Smooth muscle cell (in vitro differentiated cells): Measurements from ENCODE around the gene SLC35A5. TPM values are rescaled to one million over a fixed set of nuclear protein-coding genes. Genes with fewer than 3 reads are reported as not detected.
"Not testable (repeated sequence)": the region's sequence is repeated elsewhere in the genome, so short reads cannot be mapped to it uniquely, and the experiment has no call there.

Source experiments
- DNase-seq: peaks from one replicate; lab custom pipeline; 2025; ENCODE audit not compliant: unreplicated experiment; lab: John Stamatoyannopoulos, UW
- H2AFZ ChIP-seq: fragments of 200-600 bp; sonication (generic); 2 replicates; pipeline ENCODE4 v1.6.0; 2016; ENCODE audit warnings: antibody characterized with exemption, low read depth, mild to moderate bottlenecking
- H3F3A ChIP-seq: fragments of 200-600 bp; sonication (generic); 2 replicates; pipeline ENCODE4 v1.6.0; 2017; ENCODE audit warnings: antibody characterized with exemption, low read depth
- H3K27ac ChIP-seq: fragments of 200-600 bp; sonication (generic); 2 replicates; pipeline ENCODE4 v1.5.1; 2016; ENCODE audit warnings: low read depth, mild to moderate bottlenecking
- H3K27me3 ChIP-seq: fragments of 200-600 bp; sonication (generic); 2 replicates; pipeline ENCODE4 v1.6.1; 2016; ENCODE audit warnings: low read depth, mild to moderate bottlenecking
- H3K36me3 ChIP-seq: fragments of 200-600 bp; sonication (generic); 2 replicates; pipeline ENCODE4 v1.5.1; 2016; ENCODE audit warnings: low read depth
- H3K4me1 ChIP-seq: fragments of 200-600 bp; sonication (generic); 2 replicates; pipeline ENCODE4 v1.5.1; 2016; ENCODE audit warnings: low read depth
- H3K4me2 ChIP-seq: fragments of 200-600 bp; sonication (generic); 2 replicates; pipeline ENCODE4 v1.6.0; 2016; ENCODE audit warnings: mild to moderate bottlenecking
- H3K4me3 ChIP-seq: fragments of 200-600 bp; sonication (generic); 2 replicates; pipeline ENCODE4 v1.5.1; 2016; ENCODE audit warnings: mild to moderate bottlenecking
- H3K79me2 ChIP-seq: fragments of 200-600 bp; sonication (generic); 2 replicates; pipeline ENCODE4 v1.6.0; 2016; ENCODE audit warnings: low read depth, mild to moderate bottlenecking
- H3K9ac ChIP-seq: fragments of 200-600 bp; sonication (generic); 2 replicates; pipeline ENCODE4 v1.6.0; 2016; ENCODE audit warnings: low read depth
- H3K9me3 ChIP-seq: fragments of 200-600 bp; sonication (generic); replicated peaks from 2 replicates; pipeline ENCODE4 v1.5.1; 2016; ENCODE audit warnings: low read depth
- H4K20me1 ChIP-seq: fragments of 200-600 bp; sonication (generic); 2 replicates; pipeline ENCODE4 v1.6.0; 2016; ENCODE audit warnings: low read depth
- CTCF ChIP-seq: fragments of 200-600 bp; sonication (generic); IDR thresholded peaks from 2 replicates; pipeline ENCODE4 v1.5.1; 2017; ENCODE audit warnings: borderline replicate concordance, mild to moderate bottlenecking, antibody characterized with exemption; ENCODE audit not compliant: insufficient read depth, poor library complexity, severe bottlenecking
- WGBS: methylation state at CpG from one replicate; pipeline ENCODE4 v1.1.7; 2016; ENCODE audit warnings: low lambda C conversion rate; 5-methylcytosine and 5-hydroxymethylcytosine counted together
- polyA plus RNA-seq: library from polyadenylated mRNA; unstranded; fragments of >200 nt; fragmentation: Nextera tagmentation; extraction: Ambion mirVana; gene quantifications from 2 replicates; pipeline ENCODE4 v1.2.1, GENCODE V29; 2016
- total RNA-seq: library from RNA; depleted of rRNA; stranded (reverse); fragments of >200 nt; gene quantifications from 2 replicates; pipeline ENCODE4 v1.2.3, GENCODE V29; 2014

Gene SLC35A5
- total and polyA plus RNA-seq, 2 experiments from 2014 or later, result 18.1 to 28.0 TPM

- no peaks in the 10 kb centered on the region for H3F3A ChIP-seq
- H3K36me3 ChIP-seq, result no peaks in the 10 kb centered on the region
- peak overlapping the region; percentile 88 for H2AFZ ChIP-seq
- peak overlapping the region; percentile 78 for H3K4me3 ChIP-seq
- H3K79me2 ChIP-seq, result peaks cover 46% of the 10 kb centered on the region
- H3K27me3 ChIP-seq, result no peaks in the 10 kb centered on the region
- under 1% methylated on average over 29 of the region's 29 CpGs for WGBS
- no peaks in the 10 kb centered on the region for H3K9me3 ChIP-seq
- peaks cover 25% of the 10 kb centered on the region for H3K4me1 ChIP-seq
- no peak for DNase-seq
- TF ChIP-seq CTCF, result no peak
- H4K20me1 ChIP-seq, result no peaks in the 10 kb centered on the region
- H3K9ac ChIP-seq, result peak overlapping the region; percentile 88
- H3K27ac ChIP-seq, result peak overlapping the region; percentile 94
- peak overlapping the region; percentile 95 for H3K4me2 ChIP-seq
Measured at GRCh38 chr3:112560721-112561483, 943 bp upstream of the SLC35A5 start.

- H3K27me3 ChIP-seq, result no peaks in the 10 kb centered on the region
- WGBS, result 0% methylated on average over 12 of the region's 29 CpGs
- H3K9ac ChIP-seq, result peak overlapping the region; percentile 88
- peak overlapping the region; percentile 95 for H3K4me2 ChIP-seq
- H4K20me1 ChIP-seq, result no peaks in the 10 kb centered on the region
- H2AFZ ChIP-seq, result peak overlapping the region; percentile 88
- H3F3A ChIP-seq, result no peaks in the 10 kb centered on the region
- TF ChIP-seq CTCF, result no peak
- peak overlapping the region; percentile 78 for H3K4me3 ChIP-seq
- peak overlapping the region; percentile 94 for H3K27ac ChIP-seq
- H3K9me3 ChIP-seq, result no peaks in the 10 kb centered on the region
- no peaks in the 10 kb centered on the region for H3K36me3 ChIP-seq
- peaks cover 46% of the 10 kb centered on the region for H3K79me2 ChIP-seq
- peaks cover 25% of the 10 kb centered on the region for H3K4me1 ChIP-seq
- peak; percentile 80 for DNase-seq
Measured at GRCh38 chr3:112561484-112561733, 436 bp upstream of the SLC35A5 start.

- H4K20me1 ChIP-seq, H3K4me3 ChIP-seq, H3K9ac ChIP-seq, DNase-seq, H3F3A ChIP-seq, H3K4me2 ChIP-seq, H2AFZ ChIP-seq, H3K27me3 ChIP-seq, H3K27ac ChIP-seq, H3K36me3 ChIP-seq, H3K9me3 ChIP-seq: not testable (repeated sequence)
- peaks cover 20% of the 10 kb centered on the region for H3K79me2 ChIP-seq
- WGBS, result 43% methylated on average over 15 of the region's 15 CpGs
- H3K4me1 ChIP-seq, result peaks cover 22% of the 10 kb centered on the region
Measured at GRCh38 chr3:112564247-112564939, 2.5 kb downstream of the SLC35A5 start.

- peaks cover 14% of the 10 kb centered on the region for H3K79me2 ChIP-seq
- H3K9me3 ChIP-seq, result no peaks in the 10 kb centered on the region
- H3K36me3 ChIP-seq, result no peaks in the 10 kb centered on the region
- no peaks in the 10 kb centered on the region for H3K27me3 ChIP-seq
- H3K4me3 ChIP-seq, result no peak overlapping the region
- H3K4me2 ChIP-seq, result no peak overlapping the region
- TF ChIP-seq CTCF, result no peak
- H4K20me1 ChIP-seq, result no peaks in the 10 kb centered on the region
- no peak overlapping the region for H3K27ac ChIP-seq
- no peaks in the 10 kb centered on the region for H3F3A ChIP-seq
- DNase-seq, result no peak
- peaks cover 17% of the 10 kb centered on the region for H3K4me1 ChIP-seq
- no peak overlapping the region for H3K9ac ChIP-seq
- H2AFZ ChIP-seq, result no peak overlapping the region
Measured at GRCh38 chr3:112564940-112565305, 3.1 kb downstream of the SLC35A5 start.
